GM12892 (cell line): ENCODE data around the gene KL.

ENCODE experiments used
- POLR2A ChIP-seq: IDR thresholded peaks from 2 replicates; pipeline ENCODE4 v1.6.1; 2011; ENCODE audit warnings: low read depth, low read length, control low read depth
- POLR2AphosphoS5 ChIP-seq: IDR thresholded peaks from 2 replicates; pipeline ENCODE4 v1.6.1; 2011; ENCODE audit warnings: low read depth, low read length, control low read depth
- TAF1 ChIP-seq: IDR thresholded peaks from 2 replicates; pipeline ENCODE4 v1.6.1; 2011; ENCODE audit warnings: low read depth, mild to moderate bottlenecking, control low read depth, low read length, borderline replicate concordance

- TF ChIP-seq TAF1: no peak
- TF ChIP-seq POLR2A: no peak
- TF ChIP-seq POLR2AphosphoS5: no peak
Measured at GRCh38 chr13:33076001-33076992, 60.1 kb downstream of the KL start.
